HepG2 (cell line): ENCODE results near the gene ZMIZ1. TPM values are rescaled to one million over a fixed set of nuclear protein-coding genes. Genes with fewer than 3 reads are reported as not detected.

ENCODE experiments used
- ATAC-seq: fragments of 200-7000 bp; cut with Tn5 transposase; 3 replicates; pipeline ENCODE4 v1.9.1; 2020; ENCODE audit warnings: mild to moderate bottlenecking, moderate library complexity
- BruUV-seq: library from RNA; stranded (reverse); fragments of 400-500 nt; replicated peaks from 2 replicates; lab custom pipeline; 2021; lab: Mats Ljungman, UMichigan
- CTCF ChIA-PET: fragments of 300-600 bp; formaldehyde crosslinking; extraction: SDS; loops from one replicate; lab custom pipeline; 2021; ENCODE audit warnings: low total read pairs, inconsistent platforms, low intra/inter-chr PET ratio; lab: Yijun Ruan, JAX
- POLR2A ChIA-PET: fragments of 350-600 bp; sonication (Branson Sonifier 250); formaldehyde crosslinking; loops from one replicate; lab custom pipeline; 2020; ENCODE audit warnings: antibody characterized with exemption, inconsistent platforms; lab: Yijun Ruan, JAX
- DNase-seq: peaks from one replicate; pipeline ENCODE4 v3.0.0-alpha.2; 2015; ENCODE audit warnings: low spot score
- FAIRE-seq: peaks from 3 replicates; lab custom pipeline; 2011; peaks lifted over from hg19 to GRCh38; lab: Jason Lieb, UNC
- H2AFZ ChIP-seq: one replicate; pipeline ENCODE4 v1.6.1; 2011; ENCODE audit warnings: low read length, inconsistent platforms
- H3K27ac ChIP-seq: fragments of 300-600 bp; 3 replicates; pipeline ENCODE4 v1.8.0; 2011; ENCODE audit warnings: mixed run types, mild to moderate bottlenecking, mixed read lengths, low read length, inconsistent platforms; ENCODE audit not compliant: insufficient read depth; ENCODE audit errors: extremely low read length
- H3K27me3 ChIP-seq, 2 experiments: fragments of 200-600 bp in 1 of 2; 2 replicates in 1 of 2; 3 replicates in 1 of 2; pipeline versions ENCODE4 v1.6.0 to v1.8.0; 2011; ENCODE audit warnings: low read length in 2 of 2, mild to moderate bottlenecking in 2 of 2, moderate library complexity in 2 of 2, inconsistent platforms in 1 of 2; ENCODE audit not compliant: insufficient read depth in 2 of 2, control insufficient read depth in 1 of 2
- H3K36me3 ChIP-seq, 2 experiments: fragments of 200-600 bp in 1 of 2; replicated peaks in 1 of 2; 2 replicates in 1 of 2; 3 replicates in 1 of 2; pipeline versions ENCODE4 v1.5.1 to v1.8.0; 2011; ENCODE audit warnings: low read length in 2 of 2, inconsistent platforms in 1 of 2; ENCODE audit not compliant: insufficient read depth in 2 of 2, control insufficient read depth in 1 of 2
- H3K4me1 ChIP-seq: 2 replicates; pipeline ENCODE4 v1.5.1; 2012; ENCODE audit warnings: low read length, inconsistent platforms; ENCODE audit not compliant: insufficient read depth
- H3K4me2 ChIP-seq: 2 replicates; pipeline ENCODE4 v1.6.0; 2011; ENCODE audit warnings: low read depth, low read length, inconsistent platforms
- H3K4me3 ChIP-seq, 3 experiments: fragments of 200-600 bp in 1 of 3; sonication (generic), shearing (Covaris generic) in 1 of 3; replicated peaks in 1 of 3; 2 replicates each; pipeline ENCODE4 v1.5.1; 2011 to 2016; ENCODE audit warnings: low read length in 3 of 3, inconsistent platforms in 2 of 3, low read depth in 2 of 3, mild to moderate bottlenecking in 2 of 3, control low read depth in 1 of 3, mixed read lengths in 1 of 3; ENCODE audit not compliant: insufficient read depth in 1 of 3
- H3K79me2 ChIP-seq: one replicate; pipeline ENCODE4 v1.6.1; 2011; ENCODE audit warnings: low read length, inconsistent platforms; ENCODE audit not compliant: insufficient read depth
- H3K9ac ChIP-seq: 2 replicates; pipeline ENCODE4 v1.6.0; 2011; ENCODE audit warnings: mild to moderate bottlenecking, low read depth, low read length, inconsistent platforms; ENCODE audit not compliant: insufficient read depth
- H3K9me3 ChIP-seq: 2 replicates; pipeline ENCODE4 v1.5.1; 2012; ENCODE audit warnings: mild to moderate bottlenecking, low read length
- H4K20me1 ChIP-seq: 2 replicates; pipeline ENCODE4 v1.6.0; 2011; ENCODE audit warnings: inconsistent platforms, mild to moderate bottlenecking, low read length, moderate library complexity; ENCODE audit not compliant: insufficient read depth
- BHLHE40 ChIP-seq: IDR thresholded peaks from 2 replicates; pipeline ENCODE4 v1.6.1; 2011; ENCODE audit warnings: low read length, improper control_type of control experiment
- FOXP4 ChIP-seq: sonication (generic); formaldehyde crosslinking; IDR thresholded peaks from 2 replicates; pipeline ENCODE4 v1.4.0; 2020; ENCODE audit warnings: missing genetic modification reagents
- GRHL1 ChIP-seq: sonication (generic); formaldehyde crosslinking; conservative IDR thresholded peaks from 2 replicates; pipeline ENCODE4 v1.8.0; 2022; ENCODE audit warnings: missing genetic modification reagents
- IRX3 ChIP-seq: sonication (generic); formaldehyde crosslinking; IDR thresholded peaks from 2 replicates; pipeline ENCODE4 v1.8.1; 2023; ENCODE audit warnings: mild to moderate bottlenecking, low read depth, missing genetic modification reagents, borderline replicate concordance
- MATR3 ChIP-seq: sonication (generic); formaldehyde crosslinking; IDR thresholded peaks from 2 replicates; pipeline ENCODE4 v1.4.0; 2020; ENCODE audit warnings: missing genetic modification reagents
- MBNL3 ChIP-seq: fragments of 250-450 bp; sonication (Bioruptor Pico); conservative IDR thresholded peaks from 2 replicates; pipeline ENCODE4 v1.8.0; 2022; ENCODE audit warnings: mild to moderate bottlenecking, inconsistent platforms
- POLR2A ChIP-seq, 2 experiments: IDR thresholded peaks; 2 replicates each; pipeline ENCODE4 v1.6.1; 2011; ENCODE audit warnings: low read depth in 2 of 2, low read length in 2 of 2, mild to moderate bottlenecking in 1 of 2, moderate library complexity in 1 of 2; ENCODE audit not compliant: insufficient read depth in 1 of 2
- STAT6 ChIP-seq: sonication (generic); formaldehyde crosslinking; IDR thresholded peaks from 2 replicates; pipeline ENCODE4 v1.4.0; 2020; ENCODE audit warnings: missing genetic modification reagents, mild to moderate bottlenecking, borderline replicate concordance
- THYN1 ChIP-seq: sonication (generic); formaldehyde crosslinking; IDR thresholded peaks from 2 replicates; pipeline ENCODE4 v1.8.1; 2023; ENCODE audit warnings: low read depth, mild to moderate bottlenecking, moderate library complexity, missing genetic modification reagents, borderline replicate concordance
- ZBTB3 ChIP-seq: sonication (generic); formaldehyde crosslinking; IDR thresholded peaks from 2 replicates; pipeline ENCODE4 v1.4.0; 2020; ENCODE audit warnings: low read depth, mild to moderate bottlenecking, moderate library complexity, missing genetic modification reagents, borderline replicate concordance
- ZBTB38 ChIP-seq: sonication (generic); formaldehyde crosslinking; IDR thresholded peaks from 2 replicates; pipeline ENCODE4 v1.5.1; 2020; ENCODE audit warnings: mild to moderate bottlenecking, missing genetic modification reagents
- ZNF317 ChIP-seq: sonication (generic); formaldehyde crosslinking; IDR thresholded peaks from 2 replicates; pipeline ENCODE4 v1.5.0; 2020; ENCODE audit warnings: mild to moderate bottlenecking, missing genetic modification reagents
- WGBS: methylation state at CpG from one replicate; pipeline ENCODE4 v1.1.6; 2017; ENCODE audit warnings: low lambda C conversion rate; 5-methylcytosine and 5-hydroxymethylcytosine counted together
- in situ Hi-C: cut with HindIII; loops from 2 replicates; pipeline ENCODE4 v1.10.0; 2017; ENCODE audit warnings: low pct_unique_long_range_greater_than_20kb; ENCODE audit not compliant: extremely low pct_ligation_motif_present
- intact Hi-C: fragments of 100-400 bp; cut with micrococcal nuclease; formaldehyde crosslinking; loops from one replicate; pipeline ENCODE4 v1.10.0; 2022; ENCODE audit not compliant: unreplicated experiment
- polyA plus RNA-seq, 8 experiments: library from polyadenylated mRNA; depleted of rRNA in 3 of 8; stranded (reverse) in 7 of 8; unstranded in 1 of 8; fragments of >200 nt; fragmentation: Illumina TruSeq in 4 of 8; extraction: Trizol in 4 of 8; gene quantifications; 2 replicates each; pipeline versions ENCODE4 v1.2.1 to v1.2.3, GENCODE V29; 2011 to 2016; ENCODE audit warnings: low read depth in 4 of 8, missing spikeins in 1 of 8, mixed read lengths in 1 of 8; ENCODE audit not compliant: insufficient read depth in 1 of 8
- total RNA-seq, 5 experiments: library from RNA; depleted of rRNA; stranded (reverse); fragments of >200 nt; fragmentation: Illumina TruSeq; extraction: Trizol; gene quantifications; 2 replicates each; pipeline ENCODE4 v1.2.3, GENCODE V29; 2016; ENCODE audit warnings: low read depth in 1 of 5
- TF ChIP-seq, protein P1 (sequence below): IDR thresholded peaks from 2 replicates; pipeline ENCODE4 v1.6.1; 2016; ENCODE audit warnings: low read depth
- TF ChIP-seq, protein P2 (sequence below): sonication (generic); formaldehyde crosslinking; IDR thresholded peaks from 2 replicates; pipeline ENCODE4 v1.5.0; 2020; ENCODE audit warnings: mild to moderate bottlenecking, missing genetic modification reagents

Gene ZMIZ1
- total and polyA plus RNA-seq, 2 of the 13 experiments (the other 11 are each of a cell fraction or from before 2014, with no cell fraction given) = 5.3 to 10.2 TPM

- no peaks in the 10 kb centered on the region for H4K20me1 ChIP-seq
- H2AFZ ChIP-seq = no peak overlapping the region
- H3K4me2 ChIP-seq = no peak overlapping the region
- no peak for TF ChIP-seq IRX3 (CRISPR knock-in tag)
- no peak for TF ChIP-seq THYN1 (CRISPR knock-in tag)
- TF ChIP-seq BHLHE40 = no peak
- TF ChIP-seq MBNL3 (CRISPR knock-in tag) = no peak
- no peak for TF ChIP-seq FOXP4 (CRISPR knock-in tag)
- TF ChIP-seq, protein P1, sequence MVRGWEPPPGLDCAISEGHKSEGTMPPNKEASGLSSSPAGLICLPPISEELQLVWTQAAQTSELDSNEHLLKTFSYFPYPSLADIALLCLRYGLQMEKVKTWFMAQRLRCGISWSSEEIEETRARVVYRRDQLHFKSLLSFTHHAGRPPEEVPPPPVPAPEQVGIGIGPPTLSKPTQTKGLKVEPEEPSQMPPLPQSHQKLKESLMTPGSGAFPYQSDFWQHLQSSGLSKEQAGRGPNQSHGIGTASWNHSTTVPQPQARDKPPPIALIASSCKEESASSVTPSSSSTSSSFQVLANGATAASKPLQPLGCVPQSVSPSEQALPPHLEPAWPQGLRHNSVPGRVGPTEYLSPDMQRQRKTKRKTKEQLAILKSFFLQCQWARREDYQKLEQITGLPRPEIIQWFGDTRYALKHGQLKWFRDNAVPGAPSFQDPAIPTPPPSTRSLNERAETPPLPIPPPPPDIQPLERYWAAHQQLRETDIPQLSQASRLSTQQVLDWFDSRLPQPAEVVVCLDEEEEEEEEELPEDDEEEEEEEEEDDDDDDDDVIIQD (CRISPR knock-in tag) = no peak
- TF ChIP-seq ZBTB38 (CRISPR knock-in tag) = no peak
- TF ChIP-seq ZNF317 (CRISPR knock-in tag) = no peak
- no peak for TF ChIP-seq ZBTB3 (CRISPR knock-in tag)
- TF ChIP-seq, protein P2, sequence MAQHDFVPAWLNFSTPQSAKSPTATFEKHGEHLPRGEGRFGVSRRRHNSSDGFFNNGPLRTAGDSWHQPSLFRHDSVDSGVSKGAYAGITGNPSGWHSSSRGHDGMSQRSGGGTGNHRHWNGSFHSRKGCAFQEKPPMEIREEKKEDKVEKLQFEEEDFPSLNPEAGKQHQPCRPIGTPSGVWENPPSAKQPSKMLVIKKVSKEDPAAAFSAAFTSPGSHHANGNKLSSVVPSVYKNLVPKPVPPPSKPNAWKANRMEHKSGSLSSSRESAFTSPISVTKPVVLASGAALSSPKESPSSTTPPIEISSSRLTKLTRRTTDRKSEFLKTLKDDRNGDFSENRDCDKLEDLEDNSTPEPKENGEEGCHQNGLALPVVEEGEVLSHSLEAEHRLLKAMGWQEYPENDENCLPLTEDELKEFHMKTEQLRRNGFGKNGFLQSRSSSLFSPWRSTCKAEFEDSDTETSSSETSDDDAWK = no peak
- TF ChIP-seq POLR2A (IDR thresholded peaks at IDR 0.05; ENCODE audit: insufficient read depth in 1 of 2, low read depth in 2 of 2, low read length in 2 of 2) = no peak
- no peak for TF ChIP-seq STAT6
- no peak for TF ChIP-seq GRHL1
- no peak for TF ChIP-seq MATR3 (CRISPR knock-in tag)
- intact Hi-C loops = no loop called here
- no peaks in the 10 kb centered on the region for H3K9me3 ChIP-seq
- H3K9ac ChIP-seq = no peak overlapping the region
- WGBS = 93% methylated on average over 25 of the region's 29 CpGs
- FAIRE-seq = no peak
- H3K4me1 ChIP-seq = no peaks in the 10 kb centered on the region
- H3K27ac ChIP-seq = no peak overlapping the region
- H3K79me2 ChIP-seq = no peaks in the 10 kb centered on the region
- no peak overlapping the region for H3K4me3 ChIP-seq
- DNase-seq = no peak
- ChIA-PET POLR2A (no interaction called here), CTCF (no interaction called here)
- in situ Hi-C loops = no loop called here
- peaks cover 38 to 55% of the 10 kb centered on the region in 2 experiments for H3K36me3 ChIP-seq
- no peaks in the 10 kb centered on the region; a peak in 1 of 5 replicates for H3K27me3 ChIP-seq
- no TSS peak for BruUV-seq
- no peak for ATAC-seq
These were observed 241.6 kb downstream of the ZMIZ1 start for GRCh38 chr10:79310200-79310865.
